GM11168 (cell line): ENCODE data around the gene PHOX2A.
"Not testable (repeated sequence)": the region's sequence is repeated elsewhere in the genome, so short reads cannot be mapped to it uniquely, and the experiment has no call there.

ENCODE experiments used
- in situ Hi-C: fragments of 300-500 bp; cut with MboI; formaldehyde crosslinking; loops from one replicate; pipeline ENCODE4 v1.12.0; 2022; ENCODE audit warnings: low sequenced_read_pairs; ENCODE audit not compliant: unreplicated experiment

The PHOX2A gene

DNA sequence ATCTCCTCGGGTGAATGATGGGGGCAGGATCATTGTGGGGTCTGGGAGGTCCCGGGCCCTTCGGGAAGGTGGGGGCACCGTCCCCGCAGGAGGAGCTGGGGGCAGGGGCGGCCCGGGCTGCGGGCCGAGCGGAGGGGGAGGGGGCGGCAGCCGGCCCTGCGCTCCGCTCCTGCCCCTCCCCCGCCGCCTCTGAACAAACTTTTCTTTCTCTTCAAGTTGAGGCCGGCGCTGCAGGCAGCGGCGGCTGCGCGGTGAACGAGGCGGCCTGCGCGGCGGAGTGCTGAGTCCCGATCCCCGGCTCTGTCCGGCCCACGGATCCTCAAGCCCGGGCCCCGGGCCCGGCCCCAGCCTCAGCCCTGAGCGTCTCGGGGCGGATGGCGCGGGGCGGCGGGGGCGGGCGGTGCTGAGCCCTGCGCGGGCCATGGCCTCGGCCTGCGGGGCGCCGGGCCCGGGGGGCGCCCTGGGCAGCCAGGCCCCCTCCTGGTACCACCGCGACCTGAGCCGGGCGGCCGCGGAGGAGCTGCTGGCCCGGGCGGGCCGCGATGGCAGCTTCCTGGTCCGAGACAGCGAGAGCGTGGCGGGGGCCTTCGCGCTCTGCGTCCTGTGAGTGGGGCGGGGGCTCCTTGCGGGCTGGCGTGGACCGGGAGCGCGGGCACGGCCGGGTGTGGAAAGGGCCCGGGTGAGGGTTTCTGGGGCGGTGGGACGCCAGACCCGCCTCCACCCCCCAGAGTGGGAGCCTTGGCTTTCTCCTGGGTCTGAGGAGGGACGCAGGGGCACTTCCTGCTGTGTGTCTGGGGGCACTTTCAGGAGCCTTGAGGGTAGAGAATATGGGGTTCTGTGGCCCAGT is 19.2 kb downstream of the PHOX2A start, which contains the start of gene INPPL1:
Gene INPPL1 (plus strand): TSS at position 204 of the 847 bp plus-strand sequence. CDS start 218 bp downstream, at position 422.
- in situ Hi-C loops, result no loop called here

DNA sequence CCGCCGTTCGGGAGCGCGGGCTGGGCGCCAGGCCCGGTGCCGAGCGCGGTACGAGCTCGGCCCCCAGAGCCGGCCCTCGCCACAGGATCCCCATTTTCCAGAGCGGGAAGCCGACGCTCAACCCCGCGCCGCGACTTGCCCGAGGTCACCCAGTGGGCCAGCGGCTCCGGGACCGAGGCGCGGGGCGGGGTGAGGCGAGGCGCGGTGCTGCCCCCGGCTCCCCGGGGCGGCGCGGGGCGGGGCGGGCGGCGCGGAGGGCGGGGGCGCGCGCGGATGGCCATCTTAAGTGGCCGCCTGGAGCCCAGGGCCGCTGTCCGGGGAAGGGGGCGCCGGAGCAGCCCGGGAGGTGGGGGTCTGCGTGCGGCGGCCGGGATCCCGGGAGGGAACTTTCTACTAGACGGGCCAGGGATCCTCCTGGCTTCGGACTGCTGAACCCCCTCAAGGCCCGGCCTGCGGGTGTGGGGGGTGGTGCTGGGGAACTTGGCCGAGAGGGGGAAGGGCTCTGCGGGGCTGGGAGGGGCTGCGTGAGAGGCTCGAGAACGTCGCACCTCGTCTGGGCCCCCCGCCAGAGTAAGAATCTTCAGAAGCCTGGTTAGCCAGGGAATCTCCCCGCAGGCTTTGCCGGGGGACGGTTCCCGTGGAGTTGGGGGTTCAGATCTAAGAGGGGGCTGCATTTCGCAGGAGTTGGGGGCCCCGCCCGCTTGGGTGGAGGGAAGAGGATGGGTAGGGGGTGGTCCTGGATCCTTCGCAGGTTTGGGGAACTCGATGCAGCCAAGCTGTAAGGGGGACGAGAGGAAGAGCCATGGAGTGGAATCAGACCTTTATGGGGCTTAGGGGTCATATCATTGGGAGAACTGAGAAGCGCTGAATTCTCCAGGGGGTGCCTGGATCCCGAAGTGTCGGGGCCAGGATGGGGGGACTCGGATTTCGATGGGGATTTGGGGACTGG is 20.1 kb downstream of the PHOX2A start:
- in situ Hi-C loops, result no loop called here

DNA sequence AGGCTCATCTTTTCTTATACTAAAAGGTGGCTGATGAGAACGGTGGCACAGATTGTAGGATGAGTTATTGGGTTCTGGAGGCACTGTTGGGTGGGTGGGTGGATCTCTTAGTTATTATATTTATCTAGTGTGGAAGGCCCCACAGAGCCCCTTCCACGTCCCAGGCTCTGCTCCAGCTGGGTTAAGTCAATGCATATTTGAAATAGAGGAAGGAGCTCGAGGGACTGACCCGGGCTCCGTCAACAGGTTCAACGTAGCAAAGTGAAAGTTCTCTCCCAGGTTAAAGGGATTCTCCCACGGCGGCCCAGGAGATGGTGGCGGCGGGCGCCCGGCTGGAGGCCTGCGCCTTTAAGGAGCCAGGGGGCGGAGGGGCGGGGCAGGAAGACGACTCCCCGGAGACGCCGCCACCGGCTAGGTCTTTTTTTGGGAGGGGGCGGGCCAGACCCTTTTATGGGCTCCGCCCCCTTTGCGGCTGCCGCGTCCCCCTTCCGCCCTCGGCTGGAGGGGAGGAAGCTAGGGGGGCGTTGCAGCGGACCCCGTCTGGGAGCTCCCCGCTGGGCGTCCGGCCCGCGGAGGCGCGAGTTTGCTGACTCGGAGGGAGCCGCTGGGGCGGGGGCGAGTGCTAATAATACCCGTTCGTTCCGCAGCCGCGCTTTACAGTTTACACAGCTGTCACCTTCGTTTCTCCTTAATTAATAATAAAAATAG is 20.9 kb downstream of the PHOX2A start:
- in situ Hi-C loops, result no loop called here

GRCh38 chr11:72222106-72222891 is 21.7 kb downstream of the PHOX2A start:
- in situ Hi-C loops, result no loop called here

DNA sequence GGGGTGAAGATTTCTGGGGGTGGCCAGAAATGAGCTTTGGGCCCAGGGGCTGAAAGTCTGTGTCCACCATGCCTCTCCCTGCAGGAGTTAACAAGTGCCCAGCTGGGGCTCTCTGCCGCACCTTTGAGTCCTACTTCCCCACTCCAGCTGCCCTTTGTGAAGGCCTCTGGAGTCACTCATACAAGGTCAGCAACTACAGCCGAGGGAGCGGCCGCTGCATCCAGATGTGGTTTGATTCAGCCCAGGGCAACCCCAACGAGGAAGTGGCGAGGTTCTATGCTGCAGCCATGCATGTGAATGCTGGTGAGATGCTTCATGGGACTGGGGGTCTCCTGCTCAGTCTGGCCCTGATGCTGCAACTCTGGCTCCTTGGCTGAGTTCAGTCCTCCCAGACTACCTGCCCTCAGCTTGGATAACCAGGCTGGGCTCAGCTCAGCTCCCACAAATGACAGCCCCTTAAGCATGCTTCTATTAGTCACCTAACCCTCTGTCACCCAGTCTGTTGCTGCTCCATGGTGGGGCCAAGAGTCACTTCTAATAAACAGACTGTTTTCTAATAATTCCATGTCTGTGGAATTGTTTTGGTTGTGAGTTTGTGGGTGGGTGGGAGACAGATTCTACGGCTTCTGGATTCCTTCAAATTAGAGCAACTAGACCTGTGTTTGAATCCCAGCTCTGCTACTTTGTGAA is 22.4 kb downstream of the PHOX2A start:
- in situ Hi-C loops, result no loop called here

- in situ Hi-C loops, result no loop called here
Measured at GRCh38 chr11:72220696-72221363, 23.1 kb downstream of the PHOX2A start.

- in situ Hi-C loops, result no loop called here
Measured at GRCh38 chr11:72218251-72218745, 25.7 kb downstream of the PHOX2A start.

DNA sequence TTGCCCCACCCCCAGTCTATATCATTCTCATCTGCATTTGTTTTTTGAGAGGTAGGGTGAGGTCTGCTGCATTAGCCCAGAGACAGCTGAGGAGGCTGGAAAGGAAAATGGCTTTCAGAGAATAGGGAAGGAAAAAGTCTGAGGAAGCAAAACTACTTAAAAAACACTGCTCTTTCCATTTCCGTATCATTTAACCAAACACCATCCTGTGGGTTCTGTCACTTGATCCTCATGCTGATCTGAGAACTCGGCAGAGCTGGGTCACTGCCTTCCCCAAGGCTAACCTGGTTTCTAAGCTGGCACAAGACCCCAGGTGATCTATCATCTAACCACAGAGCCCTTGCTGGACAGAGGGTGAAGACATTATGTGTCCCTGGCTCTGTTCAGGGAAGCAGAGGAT is 26.1 kb downstream of the PHOX2A start:
- in situ Hi-C loops, result no loop called here

DNA sequence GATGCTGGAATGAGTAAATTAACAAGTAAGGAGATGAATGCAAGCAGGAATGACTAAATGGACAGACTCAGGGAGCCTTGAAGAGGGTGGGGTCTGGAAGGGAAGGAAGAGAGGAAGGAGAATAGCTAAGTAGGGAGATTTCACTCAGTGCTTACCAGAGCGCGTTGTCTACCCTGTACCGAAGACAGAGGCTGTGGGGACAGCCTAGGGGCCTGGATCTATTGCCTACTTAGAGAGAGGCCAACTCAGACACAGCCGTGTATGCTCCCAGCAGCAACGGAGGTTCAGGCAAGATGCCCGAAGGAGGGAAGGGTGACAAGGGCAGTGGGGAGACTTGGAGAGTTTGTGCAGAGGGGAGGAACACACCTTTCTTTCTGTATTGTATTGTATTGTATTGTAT is 27.3 kb downstream of the PHOX2A start, which contains the start of gene FOLR2:
Gene FOLR2 (plus strand): TSS at position 157 of the 400 bp plus-strand sequence. CDS start 1,791 bp downstream, outside the sequence.
- in situ Hi-C loops, result no loop called here

GRCh38 chr11:72209101-72209500 is 34.9 kb downstream of the PHOX2A start:
- in situ Hi-C loops, result no loop called here

DNA sequence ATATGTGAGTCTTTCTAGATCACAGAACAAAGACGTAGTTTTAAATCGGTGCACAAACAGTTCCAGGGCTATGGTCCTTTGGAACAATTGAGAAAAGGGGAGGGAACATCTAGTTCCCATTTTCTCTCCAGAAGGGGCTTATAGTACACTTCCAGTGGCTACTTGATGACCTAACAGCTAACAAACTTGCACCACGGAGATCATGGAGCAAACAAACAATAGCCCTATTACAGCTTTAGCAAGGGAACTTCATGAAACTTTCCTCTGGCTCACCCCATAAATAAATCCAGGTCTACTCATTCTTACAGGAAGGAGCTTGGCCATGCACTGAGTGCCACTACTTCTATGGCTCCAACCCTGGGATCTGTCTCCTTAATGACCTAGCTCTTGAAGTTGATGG is 35.7 kb downstream of the PHOX2A start:
- in situ Hi-C loops, result no loop called here

DNA sequence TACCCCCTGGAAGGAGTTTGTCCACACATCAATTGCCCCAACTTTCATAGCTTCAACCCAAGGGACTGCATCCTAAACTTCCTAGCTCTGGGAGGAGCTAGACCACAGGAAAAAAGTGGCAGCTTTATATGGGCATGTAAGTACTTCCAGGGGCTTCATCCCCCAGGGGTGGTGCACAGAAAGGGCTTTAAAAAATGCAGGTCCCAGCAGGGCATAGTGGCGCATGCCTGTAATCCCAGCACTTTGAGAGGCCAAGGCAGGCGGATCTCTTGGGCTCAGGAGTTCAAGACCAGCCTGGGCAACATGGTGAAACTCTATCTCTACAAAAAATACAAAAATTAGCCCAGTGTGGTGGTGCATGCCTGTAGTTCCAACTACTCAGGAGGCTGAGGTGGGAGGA is 37.2 kb downstream of the PHOX2A start:
- in situ Hi-C loops, result not testable (repeated sequence)

DNA sequence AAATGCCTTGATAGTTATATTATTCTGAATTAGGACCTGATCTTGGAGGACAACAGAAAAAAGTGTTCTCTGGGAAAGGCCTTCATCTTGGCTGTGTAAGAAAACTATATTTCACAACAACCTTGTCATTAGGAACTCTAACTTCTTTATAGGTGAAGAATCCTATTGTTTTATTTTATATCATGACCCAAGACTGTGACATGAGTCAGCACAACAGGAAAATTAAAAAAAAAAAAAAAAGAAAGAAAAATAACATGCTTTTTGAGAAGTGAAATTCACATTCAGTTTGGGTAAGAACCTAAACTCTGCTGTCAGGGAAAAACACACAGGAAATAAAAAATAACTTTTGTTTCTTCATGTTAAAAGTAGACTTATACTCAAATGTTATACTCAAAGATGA is 39.1 kb downstream of the PHOX2A start:
- in situ Hi-C loops, result no loop called here

- in situ Hi-C loops, result no loop called here
Measured at GRCh38 chr11:72203163-72203562, 40.8 kb downstream of the PHOX2A start.

DNA sequence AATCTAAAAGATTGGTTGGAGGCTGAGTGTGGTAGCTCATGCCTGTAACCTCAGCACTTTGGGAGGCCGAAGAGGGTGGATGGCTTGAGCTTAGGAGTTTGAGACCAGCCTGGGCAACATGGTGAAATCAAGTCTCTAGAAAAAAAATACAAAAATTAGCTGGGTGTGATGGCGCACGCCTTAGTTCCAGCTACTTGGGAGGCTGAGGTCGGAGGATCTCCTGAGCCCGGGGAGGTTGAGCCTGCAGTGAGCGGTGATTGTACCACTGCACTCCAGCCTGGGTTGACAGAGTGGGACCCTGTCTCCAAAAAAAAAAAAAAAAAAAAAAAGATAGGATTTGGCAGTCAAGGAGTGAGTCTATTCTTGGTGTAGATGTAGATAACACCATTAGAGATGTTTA is 41.4 kb downstream of the PHOX2A start:
- in situ Hi-C loops, result no loop called here

DNA sequence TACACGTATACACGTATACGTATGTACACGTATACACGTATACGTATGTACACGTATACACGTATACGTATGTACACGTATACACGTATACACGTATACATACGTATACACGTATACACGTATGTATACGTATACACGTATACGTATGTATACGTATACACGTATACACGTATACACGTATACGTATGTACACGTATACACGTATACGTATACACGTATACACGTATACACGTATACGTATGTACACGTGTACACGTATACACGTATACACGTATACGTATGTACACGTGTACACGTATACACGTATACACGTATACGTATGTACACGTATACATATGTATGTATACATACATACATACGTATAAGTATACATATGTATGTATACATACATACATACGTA is 42.5 kb downstream of the PHOX2A start:
- in situ Hi-C loops, result not testable (repeated sequence)

DNA sequence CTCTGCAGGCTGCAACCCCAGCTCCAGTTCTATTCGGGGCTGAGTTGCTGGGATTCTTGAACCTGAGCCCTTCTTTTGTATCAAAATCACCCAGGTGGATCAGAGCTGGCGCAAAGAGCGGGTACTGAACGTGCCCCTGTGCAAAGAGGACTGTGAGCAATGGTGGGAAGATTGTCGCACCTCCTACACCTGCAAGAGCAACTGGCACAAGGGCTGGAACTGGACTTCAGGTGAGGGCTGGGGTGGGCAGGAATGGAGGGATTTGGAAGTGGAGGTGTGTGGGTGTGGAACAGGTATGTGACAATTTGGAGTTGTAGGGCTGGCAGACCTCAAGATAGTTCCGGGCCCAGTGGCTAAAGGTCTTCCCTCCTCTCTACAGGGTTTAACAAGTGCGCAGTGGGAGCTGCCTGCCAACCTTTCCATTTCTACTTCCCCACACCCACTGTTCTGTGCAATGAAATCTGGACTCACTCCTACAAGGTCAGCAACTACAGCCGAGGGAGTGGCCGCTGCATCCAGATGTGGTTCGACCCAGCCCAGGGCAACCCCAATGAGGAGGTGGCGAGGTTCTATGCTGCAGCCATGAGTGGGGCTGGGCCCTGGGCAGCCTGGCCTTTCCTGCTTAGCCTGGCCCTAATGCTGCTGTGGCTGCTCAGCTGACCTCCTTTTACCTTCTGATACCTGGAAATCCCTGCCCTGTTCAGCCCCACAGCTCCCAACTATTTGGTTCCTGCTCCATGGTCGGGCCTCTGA is 48.3 kb downstream of the PHOX2A start:
- in situ Hi-C loops, result no loop called here

GRCh38 chr11:72191961-72192381 is 52.0 kb downstream of the PHOX2A start, which contains the start of gene FOLR1:
TSS of gene FOLR1 (plus strand) at chr11:72192140. CDS start at chr11:72192174, 34 bp downstream.
- in situ Hi-C loops, result no loop called here
